Stimulated activated CD4-positive, alpha-beta T cell treated with anti-CD3 and anti-CD28 coated beads, Interleukin-1b, Interleukin-23, amount 100 ng/mL, for 48 hours (primary cell): ENCODE data around the gene PLXNB1.
"Not testable (repeated sequence)": the region's sequence is repeated elsewhere in the genome, so short reads cannot be mapped to it uniquely, and the experiment has no call there.

Source experiments
- DNase-seq: peaks from one replicate; pipeline ENCODE4 v3.0.0-alpha.2; 2020

Gene PLXNB1, protein sequence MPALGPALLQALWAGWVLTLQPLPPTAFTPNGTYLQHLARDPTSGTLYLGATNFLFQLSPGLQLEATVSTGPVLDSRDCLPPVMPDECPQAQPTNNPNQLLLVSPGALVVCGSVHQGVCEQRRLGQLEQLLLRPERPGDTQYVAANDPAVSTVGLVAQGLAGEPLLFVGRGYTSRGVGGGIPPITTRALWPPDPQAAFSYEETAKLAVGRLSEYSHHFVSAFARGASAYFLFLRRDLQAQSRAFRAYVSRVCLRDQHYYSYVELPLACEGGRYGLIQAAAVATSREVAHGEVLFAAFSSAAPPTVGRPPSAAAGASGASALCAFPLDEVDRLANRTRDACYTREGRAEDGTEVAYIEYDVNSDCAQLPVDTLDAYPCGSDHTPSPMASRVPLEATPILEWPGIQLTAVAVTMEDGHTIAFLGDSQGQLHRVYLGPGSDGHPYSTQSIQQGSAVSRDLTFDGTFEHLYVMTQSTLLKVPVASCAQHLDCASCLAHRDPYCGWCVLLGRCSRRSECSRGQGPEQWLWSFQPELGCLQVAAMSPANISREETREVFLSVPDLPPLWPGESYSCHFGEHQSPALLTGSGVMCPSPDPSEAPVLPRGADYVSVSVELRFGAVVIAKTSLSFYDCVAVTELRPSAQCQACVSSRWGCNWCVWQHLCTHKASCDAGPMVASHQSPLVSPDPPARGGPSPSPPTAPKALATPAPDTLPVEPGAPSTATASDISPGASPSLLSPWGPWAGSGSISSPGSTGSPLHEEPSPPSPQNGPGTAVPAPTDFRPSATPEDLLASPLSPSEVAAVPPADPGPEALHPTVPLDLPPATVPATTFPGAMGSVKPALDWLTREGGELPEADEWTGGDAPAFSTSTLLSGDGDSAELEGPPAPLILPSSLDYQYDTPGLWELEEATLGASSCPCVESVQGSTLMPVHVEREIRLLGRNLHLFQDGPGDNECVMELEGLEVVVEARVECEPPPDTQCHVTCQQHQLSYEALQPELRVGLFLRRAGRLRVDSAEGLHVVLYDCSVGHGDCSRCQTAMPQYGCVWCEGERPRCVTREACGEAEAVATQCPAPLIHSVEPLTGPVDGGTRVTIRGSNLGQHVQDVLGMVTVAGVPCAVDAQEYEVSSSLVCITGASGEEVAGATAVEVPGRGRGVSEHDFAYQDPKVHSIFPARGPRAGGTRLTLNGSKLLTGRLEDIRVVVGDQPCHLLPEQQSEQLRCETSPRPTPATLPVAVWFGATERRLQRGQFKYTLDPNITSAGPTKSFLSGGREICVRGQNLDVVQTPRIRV (N-terminal part only)

GRCh38 chr3:48429960-48430707 is at the start of gene PLXNB1:
Gene PLXNB1 (minus strand): TSS chr3:48430086. CDS start chr3:48424611, 5,475 bp downstream.
- DNase-seq, result no peak

- DNase-seq, result no peak
Measured at GRCh38 chr3:48478626-48479555, 49.0 kb upstream of the PLXNB1 start.

- DNase-seq, result no peak
Measured at GRCh38 chr3:48477959-48478520, 48.2 kb upstream of the PLXNB1 start.

DNA sequence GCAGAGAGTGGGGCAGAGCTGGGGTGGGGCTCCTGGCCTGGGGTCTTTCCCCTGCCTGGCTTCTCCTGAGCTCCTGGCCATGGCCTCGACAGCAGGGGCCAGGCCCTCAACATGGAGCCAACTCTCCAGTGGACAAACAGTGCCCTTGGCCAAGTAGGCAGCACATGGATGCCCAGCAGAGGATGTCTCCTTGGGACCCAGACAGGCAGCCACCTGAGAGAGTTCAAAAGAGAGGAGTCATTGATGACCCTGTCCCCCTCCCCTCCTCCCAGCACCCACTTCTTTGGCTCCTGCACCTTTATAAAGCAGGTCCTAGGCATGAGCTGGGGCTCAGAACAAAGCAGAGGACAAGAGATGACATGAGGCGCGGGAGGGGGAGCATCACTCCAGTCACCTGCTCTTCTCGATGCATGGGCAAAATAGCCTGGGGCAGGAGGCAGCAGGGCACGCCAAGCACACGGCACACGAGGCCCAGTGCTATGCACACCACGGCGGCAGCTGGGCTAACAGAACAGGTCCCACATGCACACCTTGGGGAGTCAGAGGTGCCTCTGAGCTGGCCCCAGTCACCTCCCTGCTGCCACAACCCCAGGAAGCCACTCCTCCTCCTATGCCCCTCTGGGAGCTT is 46.7 kb upstream of the PLXNB1 start:
- no peak for DNase-seq

DNA sequence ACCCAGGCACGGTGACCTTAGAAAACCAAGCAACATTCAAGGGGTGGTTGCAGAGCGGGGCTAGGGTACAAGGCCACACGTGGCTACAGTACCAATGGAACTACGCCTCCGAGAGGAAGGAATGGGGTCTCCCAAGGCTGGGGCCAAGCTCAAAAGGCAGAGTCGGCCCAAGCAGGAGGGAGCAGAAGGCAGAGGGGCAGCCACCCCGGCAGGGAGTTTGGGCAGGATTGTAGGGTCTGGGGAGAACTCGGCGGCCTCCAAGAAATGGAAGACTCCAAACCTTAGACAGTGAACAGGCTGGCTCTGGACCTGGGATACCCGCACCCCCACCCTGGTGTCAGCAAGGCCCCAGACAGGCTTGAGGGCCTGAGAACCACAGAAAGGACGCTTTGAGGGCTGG is 45.3 kb upstream of the PLXNB1 start:
- no peak for DNase-seq

GRCh38 chr3:48474619-48475018 is 44.7 kb upstream of the PLXNB1 start:
- no peak for DNase-seq

GRCh38 chr3:48474031-48474430 is 44.1 kb upstream of the PLXNB1 start:
- not testable (repeated sequence) for DNase-seq

- DNase-seq, result no peak
Measured at GRCh38 chr3:48473617-48473952, 43.7 kb upstream of the PLXNB1 start.

DNA sequence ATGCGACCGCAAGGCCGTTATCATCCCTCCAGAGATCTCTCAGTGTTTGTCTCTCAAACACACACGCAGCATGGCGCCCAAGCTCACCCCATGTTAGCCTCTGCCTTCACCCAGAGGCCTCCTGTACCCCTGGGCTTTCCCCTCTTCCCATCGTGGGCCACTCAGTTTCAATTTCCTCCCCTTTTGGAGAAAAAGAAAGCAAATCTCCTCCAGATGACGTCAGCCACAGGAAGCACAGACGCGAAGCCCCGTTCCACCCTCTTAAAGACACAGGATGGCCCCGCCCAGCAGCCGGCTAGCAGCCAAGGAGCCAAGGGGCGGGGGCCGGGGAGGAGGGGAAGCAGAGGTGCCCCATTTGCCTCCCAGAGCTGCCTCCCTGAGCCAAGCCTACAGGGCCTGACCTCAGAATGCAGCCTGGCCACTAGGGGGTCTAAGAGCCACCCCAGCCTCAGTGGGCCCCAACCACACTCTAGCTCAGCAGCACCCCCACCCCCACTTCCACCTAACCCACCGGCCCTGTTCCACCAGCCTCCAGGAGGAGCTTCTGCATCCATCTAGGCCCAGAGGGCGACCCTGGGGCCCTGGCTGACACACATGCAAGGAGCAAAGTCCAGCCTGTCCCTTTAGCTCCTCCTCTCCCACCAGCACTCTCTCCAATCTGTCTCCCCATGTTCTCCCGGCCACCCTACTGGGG is 43.2 kb upstream of the PLXNB1 start:
- DNase-seq, result peak; percentile 97

GRCh38 chr3:48472673-48472922 is 42.7 kb upstream of the PLXNB1 start:
- no peak for DNase-seq

DNA sequence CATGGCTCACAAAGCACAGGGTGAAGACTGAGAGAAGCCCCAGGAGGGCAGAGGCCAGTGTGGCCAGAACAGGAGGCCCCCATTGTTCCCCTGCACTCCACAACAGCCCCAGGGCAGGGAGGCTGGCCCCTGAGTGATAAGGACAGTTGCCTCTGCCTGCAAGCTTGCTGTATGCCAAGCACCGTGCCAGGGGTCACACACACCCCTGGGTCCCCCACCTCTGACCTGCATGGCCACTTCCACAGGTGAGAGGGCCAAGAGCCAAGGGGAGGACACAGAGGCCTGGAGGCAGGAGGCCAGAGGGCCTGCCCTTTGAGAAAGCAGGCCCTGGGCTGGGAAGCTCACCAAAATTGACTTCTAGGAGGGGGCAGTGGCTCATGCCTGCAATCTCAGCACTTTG is 40.4 kb upstream of the PLXNB1 start:
- no peak for DNase-seq

GRCh38 chr3:48469046-48469915 is 39.4 kb upstream of the PLXNB1 start:
- DNase-seq, result no peak

- no peak for DNase-seq
Measured at GRCh38 chr3:48468329-48468731, 38.4 kb upstream of the PLXNB1 start.

GRCh38 chr3:48467473-48468267 is 37.8 kb upstream of the PLXNB1 start:
- no peak for DNase-seq

GRCh38 chr3:48467110-48467454 is 37.2 kb upstream of the PLXNB1 start:
- no peak for DNase-seq

- peak; percentile 36 for DNase-seq
Measured at GRCh38 chr3:48466386-48467109, 36.7 kb upstream of the PLXNB1 start.

DNA sequence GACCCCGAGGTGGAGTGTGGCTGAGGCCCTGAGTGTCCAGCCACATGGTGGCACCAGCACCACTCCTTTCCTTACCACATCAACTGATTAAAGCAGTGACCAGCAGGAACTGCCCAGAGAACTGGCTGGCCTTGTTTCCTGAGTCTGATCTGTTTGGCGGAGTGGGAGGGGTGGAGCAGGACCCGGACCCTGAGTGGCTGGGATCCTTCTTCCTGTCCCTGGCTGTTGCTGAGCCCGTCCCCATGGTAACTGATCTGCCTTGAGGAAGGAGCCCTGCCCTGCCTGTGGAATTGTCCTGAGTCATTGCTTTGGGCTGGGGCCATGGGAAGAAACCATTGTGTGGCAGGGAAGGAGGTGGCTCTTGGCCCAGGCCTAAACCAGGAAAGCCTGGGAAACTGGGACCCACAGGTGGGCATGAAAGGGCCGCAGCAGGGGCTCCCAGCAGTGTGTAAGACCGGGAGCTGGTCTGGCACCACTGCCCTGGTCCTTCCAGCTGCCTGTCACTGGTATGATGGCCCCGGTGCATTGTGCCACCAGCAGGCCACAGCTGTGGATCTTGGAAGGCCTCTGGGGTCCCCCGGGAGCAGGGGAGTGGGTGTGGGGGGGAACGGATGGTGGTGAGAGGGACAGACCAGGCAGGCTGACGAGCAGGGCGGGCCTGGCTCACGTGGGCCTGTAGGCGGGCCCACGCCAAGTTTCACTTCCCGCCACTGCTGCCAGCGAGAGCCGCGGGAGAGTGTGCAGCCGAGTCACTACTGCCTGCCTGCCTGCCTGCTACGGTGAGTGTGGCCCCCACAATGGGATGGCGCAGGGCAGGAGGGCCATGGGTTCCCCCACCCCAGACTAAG is 35.9 kb upstream of the PLXNB1 start:
- DNase-seq, result peak; percentile 81
